GM12891 (cell line): Measurements from ENCODE around the gene ETS2. TPM values are rescaled to one million over a fixed set of nuclear protein-coding genes. Genes with fewer than 3 reads are reported as not detected.
A peak's percentile ranks its signal among the peaks of the same experiment; 100 is the strongest.

Source experiments
- DNase-seq: peaks from one replicate; pipeline ENCODE4 v3.0.0; 2011; ENCODE audit warnings: low spot score; ENCODE audit not compliant: insufficient read length
- FAIRE-seq: peaks from 2 replicates; lab custom pipeline; 2011; peaks lifted over from hg19 to GRCh38; lab: Jason Lieb, UNC
- PAX5 ChIP-seq: IDR thresholded peaks from 2 replicates; pipeline ENCODE4 v1.6.1; 2011; ENCODE audit warnings: low read length, moderate library complexity, mild to moderate bottlenecking; ENCODE audit not compliant: insufficient read depth, severe bottlenecking
- POLR2A ChIP-seq: IDR thresholded peaks from 2 replicates; pipeline ENCODE4 v1.6.1; 2011; ENCODE audit warnings: low read depth, low read length, control low read depth
- POLR2AphosphoS5 ChIP-seq: IDR thresholded peaks from 2 replicates; pipeline ENCODE4 v1.6.1; 2011; ENCODE audit warnings: low read depth, low read length, control low read depth
- POU2F2 ChIP-seq: IDR thresholded peaks from 2 replicates; pipeline ENCODE4 v1.6.1; 2011; ENCODE audit warnings: low read depth, mild to moderate bottlenecking, control low read depth, low read length, moderate library complexity
- SPI1 ChIP-seq: IDR thresholded peaks from 2 replicates; pipeline ENCODE4 v1.6.1; 2011; ENCODE audit warnings: low read depth, low read length, control low read depth
- TAF1 ChIP-seq: IDR thresholded peaks from 2 replicates; pipeline ENCODE4 v1.6.1; 2011; ENCODE audit warnings: low read depth, low read length, control low read depth
- polyA plus RNA-seq: library from polyadenylated mRNA; unstranded; fragments of >200 nt; gene quantifications from one replicate; pipeline ENCODE4 v1.2.1, GENCODE V29; 2012; ENCODE audit warnings: low read depth, missing spikeins, inconsistent platforms; ENCODE audit not compliant: missing spikeins

Gene ETS2
- 2.0 TPM for polyA plus RNA-seq

DNA sequence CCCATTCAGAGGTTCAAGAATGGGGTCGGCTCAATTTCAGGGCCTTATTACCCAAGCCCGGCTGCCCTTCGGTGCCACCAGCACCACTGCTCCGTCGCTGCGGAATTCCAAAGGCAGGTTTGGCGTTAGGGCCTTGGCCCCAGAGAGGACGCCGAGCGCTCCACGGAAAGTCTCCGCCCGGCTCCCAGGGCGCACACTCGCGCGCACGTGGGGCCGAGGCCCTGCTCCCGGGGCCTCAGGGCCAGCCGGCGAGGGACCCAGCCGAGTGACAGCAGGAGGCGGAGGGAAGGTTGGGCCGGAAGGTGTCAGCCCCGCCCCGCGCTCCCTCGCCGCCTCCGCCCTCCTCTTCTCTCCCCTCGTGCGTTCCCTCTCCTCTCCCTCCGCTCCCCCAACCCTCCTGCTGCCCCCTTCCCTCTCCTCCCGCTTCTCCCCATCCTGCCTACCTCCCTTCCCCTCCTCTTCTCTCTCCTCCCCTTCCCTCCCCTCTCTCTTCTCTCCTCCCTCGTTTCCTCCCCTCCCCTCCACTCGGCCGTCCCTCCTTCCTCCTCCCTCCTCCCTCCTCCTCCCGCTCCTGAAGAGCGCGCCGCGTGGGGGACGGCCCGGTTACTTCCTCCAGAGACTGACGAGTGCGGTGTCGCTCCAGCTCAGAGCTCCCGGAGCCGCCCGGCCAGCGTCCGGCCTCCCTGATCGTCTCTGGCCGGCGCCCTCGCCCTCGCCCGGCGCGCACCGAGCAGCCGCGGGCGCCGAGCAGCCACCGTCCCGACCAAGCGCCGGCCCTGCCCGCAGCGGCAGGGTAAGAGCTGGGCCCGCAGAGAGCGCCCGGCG is at the start of gene ETS2:
TSS of gene ETS2 (plus strand) at position 602 of the 825 bp plus-strand sequence. CDS start 4,106 bp downstream, outside the sequence.
- TF ChIP-seq TAF1 = no peak
- no peak for TF ChIP-seq PAX5
- TF ChIP-seq POLR2AphosphoS5 = no peak
- TF ChIP-seq POU2F2 = no peak
- TF ChIP-seq POLR2A = peak; percentile 42; the same call in 1 of the 2 replicates
- DNase-seq (peak; percentile 81), FAIRE-seq (peak; percentile 72)

DNA sequence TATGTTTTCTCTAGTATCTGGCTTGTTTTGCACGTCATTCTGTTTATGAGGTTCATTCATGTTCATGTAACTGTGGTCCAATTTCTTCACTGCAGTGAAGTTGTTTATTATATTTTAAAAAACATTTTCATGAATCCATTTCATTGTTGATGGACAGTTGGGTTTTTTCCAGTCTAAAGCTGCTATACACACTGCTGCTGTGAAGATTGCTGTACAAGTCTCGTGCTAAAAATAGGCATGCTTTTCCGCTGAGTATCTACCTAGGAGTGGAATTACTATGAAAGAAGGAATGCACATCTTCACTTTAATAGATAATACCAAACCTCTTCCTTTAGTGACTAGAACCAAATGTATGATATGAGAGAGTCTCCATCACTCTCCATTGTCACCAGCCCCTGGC is 49.0 kb upstream of the ETS2 start:
- DNase-seq (no peak), FAIRE-seq (no peak)

DNA sequence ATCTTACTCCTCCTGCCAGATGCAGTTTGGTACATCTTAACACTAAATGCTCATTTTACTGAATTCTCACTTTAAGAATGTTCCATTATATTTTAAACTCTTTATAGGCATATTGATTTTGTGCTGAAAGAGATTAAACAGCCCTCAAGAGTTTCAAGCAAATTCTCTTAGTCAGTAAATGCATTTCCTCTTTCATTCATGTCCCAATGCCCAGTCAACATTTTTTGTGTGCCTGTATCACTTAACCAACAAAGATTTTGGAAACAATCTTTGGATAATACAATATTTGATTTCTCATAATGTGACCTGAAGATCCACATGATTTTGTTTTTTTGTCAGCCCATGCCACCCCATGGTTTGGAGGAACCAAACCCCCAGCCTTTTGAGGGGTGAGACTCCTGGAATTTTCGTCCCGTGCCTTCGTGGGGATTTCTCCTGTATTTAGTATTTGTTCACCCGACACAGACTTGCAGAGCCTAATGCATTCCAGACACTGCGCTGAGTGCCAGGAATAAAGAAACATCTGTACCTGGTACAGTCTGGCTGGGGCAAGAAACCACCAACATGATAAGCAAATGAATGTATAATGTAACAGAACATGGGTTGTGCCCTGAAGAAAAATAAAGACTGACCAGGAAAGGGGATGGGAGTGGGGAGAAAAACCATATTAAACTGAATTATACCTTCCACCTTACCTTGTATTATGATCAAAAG is 47.1 kb upstream of the ETS2 start:
- no peak for FAIRE-seq
- DNase-seq = no peak
- TF ChIP-seq PAX5 (no peak), POU2F2 (no peak), TAF1 (no peak), SPI1 (no peak), POLR2A (no peak), POLR2AphosphoS5 (no peak)

More for the DNA sequence above, 49.0 kb upstream of the ETS2 start:
- TF ChIP-seq PAX5 (no peak), POU2F2 (no peak), SPI1 (no peak), TAF1 (no peak), POLR2AphosphoS5 (no peak), POLR2A (no peak)

DNA sequence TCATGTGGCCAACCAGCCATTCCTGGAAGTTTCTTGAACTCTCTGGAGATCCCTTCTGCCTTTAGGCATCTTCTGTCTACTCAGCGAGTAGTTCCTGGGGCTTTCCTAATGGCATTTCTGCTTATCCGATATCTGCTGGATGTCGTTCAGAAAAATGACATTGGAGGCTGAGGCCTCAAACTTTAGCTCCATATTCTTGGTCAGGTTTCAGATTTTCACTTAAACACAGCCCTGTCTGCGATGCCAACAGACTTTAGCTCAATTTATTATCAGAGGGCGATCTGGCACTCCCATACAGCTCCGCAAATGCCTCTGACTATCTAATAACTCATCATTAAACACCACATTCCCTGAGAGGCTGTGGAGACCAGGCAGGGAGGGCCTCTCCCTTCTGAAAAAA is 46.3 kb upstream of the ETS2 start:
- DNase-seq = no peak
- no peak for FAIRE-seq
- no peak for TF ChIP-seq SPI1
- TF ChIP-seq PAX5 = no peak
- TF ChIP-seq POLR2A = no peak
- no peak for TF ChIP-seq POU2F2
- no peak for TF ChIP-seq POLR2AphosphoS5
- no peak for TF ChIP-seq TAF1

DNA sequence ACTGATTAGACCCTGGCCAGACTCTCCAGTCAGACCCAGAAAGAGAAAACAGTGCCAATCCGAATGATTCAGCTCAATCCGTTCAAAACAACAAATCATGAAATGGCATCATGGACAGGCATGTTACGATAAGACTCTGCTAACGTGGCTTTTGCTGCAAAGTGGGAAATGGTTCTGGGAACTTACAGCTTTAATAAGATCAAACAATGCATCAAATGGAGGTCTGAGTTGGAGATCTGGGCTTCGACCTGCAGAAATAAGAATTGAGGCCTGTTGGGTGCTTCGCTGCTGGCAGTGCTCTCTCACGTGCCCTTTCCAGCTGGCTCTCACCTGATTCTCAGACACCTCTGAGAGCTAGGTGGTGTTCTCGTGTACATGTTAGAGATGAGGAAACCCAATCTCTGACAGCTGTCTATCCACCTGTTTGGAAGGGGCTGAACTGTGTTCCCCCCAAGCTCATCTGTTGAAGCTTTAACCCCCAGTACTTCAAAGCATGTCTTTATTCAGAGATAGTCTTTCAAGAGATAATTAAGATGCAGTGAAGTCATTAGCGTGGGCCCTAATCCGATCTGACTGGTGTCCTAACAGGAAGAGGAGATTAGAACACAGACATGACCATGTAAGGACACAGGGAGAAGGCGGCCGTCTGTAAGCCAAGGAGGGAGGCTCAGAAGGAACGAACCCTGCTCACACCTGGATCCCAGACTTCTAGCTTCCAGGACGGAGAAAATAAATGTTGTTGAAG is 45.5 kb upstream of the ETS2 start:
- DNase-seq (no peak), FAIRE-seq (no peak)
- no peak for TF ChIP-seq POLR2A
- no peak for TF ChIP-seq SPI1
- no peak for TF ChIP-seq TAF1
- TF ChIP-seq POLR2AphosphoS5 = no peak
- no peak for TF ChIP-seq PAX5
- TF ChIP-seq POU2F2 = no peak

DNA sequence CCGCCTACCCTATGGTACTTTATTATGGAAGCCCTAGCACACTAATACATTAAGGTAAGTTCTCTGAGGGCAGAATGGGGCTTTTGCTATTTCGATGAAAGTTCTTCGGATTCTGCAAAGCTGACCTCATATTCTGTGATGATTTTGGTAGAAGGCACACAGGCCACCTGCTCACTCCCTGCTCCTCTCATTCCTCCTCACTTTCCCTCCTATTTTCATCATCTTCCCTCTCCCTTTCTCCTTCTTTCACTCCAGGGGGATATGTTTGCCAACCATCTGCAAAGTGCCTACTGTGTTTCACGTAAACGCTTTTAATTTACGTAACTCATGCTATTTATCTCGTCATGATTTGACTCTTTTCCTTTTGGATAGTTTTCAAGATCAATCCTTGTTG is 45.0 kb upstream of the ETS2 start:
- TF ChIP-seq POLR2AphosphoS5 (no peak), POU2F2 (no peak), PAX5 (no peak), POLR2A (no peak), TAF1 (no peak), SPI1 (no peak)
- FAIRE-seq (no peak), DNase-seq (no peak)

DNA sequence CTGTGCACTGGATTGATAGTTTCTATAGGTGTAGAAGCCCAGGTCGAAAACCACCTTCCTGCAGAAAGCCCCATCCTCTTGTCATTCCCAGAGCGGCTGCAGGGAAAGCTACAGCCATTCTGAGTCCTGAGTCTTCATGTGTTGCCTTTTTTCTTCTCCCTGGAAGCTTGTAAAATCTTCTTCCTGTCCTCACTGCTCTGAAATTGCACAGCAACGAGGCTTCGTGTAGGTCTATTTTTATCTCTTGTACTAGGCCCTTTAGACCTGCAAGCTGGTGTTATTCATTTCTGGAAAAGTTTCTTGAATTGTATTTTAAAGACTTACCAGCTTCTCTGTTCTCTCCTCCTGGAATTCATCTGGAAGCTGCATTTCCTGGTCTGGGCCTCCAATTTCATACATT is 44.2 kb upstream of the ETS2 start:
- TF ChIP-seq POLR2AphosphoS5 (no peak), SPI1 (no peak), PAX5 (no peak), POLR2A (no peak), TAF1 (no peak), POU2F2 (no peak)
- no peak for FAIRE-seq
- DNase-seq = no peak

DNA sequence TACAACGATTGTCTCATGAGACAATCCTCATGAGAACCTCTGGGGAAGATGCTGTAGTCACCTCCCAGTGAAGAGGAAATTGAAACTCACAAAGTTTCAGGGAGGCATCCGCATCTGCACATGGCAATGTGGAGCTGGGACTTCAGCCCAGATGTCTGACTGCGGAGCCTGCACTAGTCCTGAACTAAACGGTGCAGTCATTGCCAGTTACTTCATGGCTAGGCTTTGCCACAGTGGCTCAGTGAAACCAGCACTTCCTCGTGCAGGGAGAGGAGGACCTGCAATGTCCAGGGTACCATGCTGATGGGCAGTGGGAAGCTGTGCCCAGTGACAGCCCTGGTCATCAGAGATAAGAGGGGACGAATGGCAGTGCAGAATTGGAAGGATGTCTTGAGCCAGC is 40.7 kb upstream of the ETS2 start:
- no peak for FAIRE-seq
- TF ChIP-seq TAF1 (no peak), POU2F2 (no peak), POLR2AphosphoS5 (no peak), POLR2A (no peak), SPI1 (no peak), PAX5 (no peak)
- DNase-seq = no peak
